ENCODE results near the gene CACNA1A.

The CACNA1A gene

GRCh38 chr19:13234518-13234917 is 271.8 kb downstream of the CACNA1A start:
- peak in 1 of 2 donors; percentile 24 for DNase-seq (ENCODE audit: low read depth in 2 of 2)

DNA sequence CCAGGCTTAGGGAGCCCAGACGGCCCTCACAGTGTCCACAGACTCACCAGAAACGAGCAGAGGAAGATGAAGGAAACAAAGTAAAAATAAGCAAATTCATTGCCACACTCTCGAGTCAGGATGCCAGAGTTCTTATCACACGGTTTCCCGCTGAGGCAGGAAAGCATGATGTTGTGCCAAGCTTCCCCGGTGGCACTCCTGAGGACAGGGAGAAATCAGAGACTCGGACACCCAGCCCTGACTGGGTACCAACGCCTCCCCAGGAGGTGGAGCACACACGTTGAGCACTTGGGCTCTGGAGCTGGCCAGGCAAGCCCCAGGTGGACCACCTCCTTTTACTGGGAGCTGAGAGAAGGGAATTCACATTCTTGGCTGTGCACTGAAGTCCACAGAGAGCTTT is 274.6 kb downstream of the CACNA1A start:
- no peak for DNase-seq (ENCODE audit: low read depth in 2 of 2)

DNA sequence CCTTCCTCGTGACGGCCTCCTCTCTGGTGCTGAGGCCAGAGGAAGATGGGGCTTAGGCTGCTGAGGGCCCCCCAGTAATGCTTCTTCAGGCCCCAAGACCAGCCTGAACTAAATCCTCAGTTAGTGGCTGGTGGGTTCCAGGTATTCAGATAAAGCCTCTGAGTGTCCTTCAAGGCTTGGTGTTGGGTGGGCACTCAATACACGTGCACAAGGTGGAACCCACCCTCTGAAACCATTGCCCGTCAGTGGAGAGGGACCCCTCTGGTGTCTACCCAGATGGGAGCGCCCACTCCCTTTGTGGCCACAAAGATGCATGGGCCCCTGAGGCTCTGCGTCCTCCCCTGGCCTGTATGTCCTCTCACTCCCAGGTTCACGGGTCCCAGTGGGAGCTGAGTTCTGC is 277.0 kb downstream of the CACNA1A start:
- no peak for DNase-seq (ENCODE audit: low read depth in 2 of 2)

DNA sequence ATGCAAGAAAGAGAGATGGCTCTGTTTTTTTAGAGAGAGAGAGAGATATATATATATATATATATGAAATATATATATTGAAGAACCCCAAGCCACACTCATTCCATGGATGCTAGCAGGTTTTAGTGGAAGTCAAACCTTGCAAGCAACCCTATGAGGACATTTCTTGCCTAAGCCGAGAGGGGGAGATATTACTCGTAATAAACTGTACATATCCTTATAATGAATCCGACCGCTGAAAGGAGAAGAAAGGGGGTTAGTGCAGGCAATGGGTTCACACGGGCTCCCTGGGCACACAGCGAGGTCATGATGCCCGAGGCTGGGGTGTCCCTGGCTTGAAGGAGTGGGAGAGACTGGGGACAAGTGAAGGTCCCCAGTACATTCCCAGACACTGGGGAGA is 277.7 kb downstream of the CACNA1A start:
- no peak for DNase-seq (ENCODE audit: low read depth in 2 of 2)

DNA sequence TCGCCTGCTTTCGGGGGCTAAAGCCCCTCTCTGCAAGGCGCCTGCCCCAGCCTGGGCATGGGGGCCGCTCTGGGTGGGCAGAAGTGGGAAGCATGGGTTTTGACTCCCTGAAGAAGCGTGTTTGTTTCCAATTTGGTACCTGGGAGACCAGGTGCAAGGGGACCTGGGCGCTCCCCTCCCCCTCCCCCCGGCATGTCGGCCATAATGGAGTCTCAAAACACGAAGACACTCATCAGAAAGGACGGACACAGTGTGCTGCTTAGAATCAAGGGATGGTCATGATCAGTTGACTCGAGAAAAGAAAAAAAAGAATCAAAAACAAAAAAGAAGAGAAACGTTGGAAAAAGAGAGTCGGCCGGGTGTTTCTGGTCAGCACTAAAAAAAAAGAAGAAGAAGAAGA is 279.3 kb downstream of the CACNA1A start:
- DNase-seq (ENCODE audit: low read depth in 2 of 2) = no peak

DNA sequence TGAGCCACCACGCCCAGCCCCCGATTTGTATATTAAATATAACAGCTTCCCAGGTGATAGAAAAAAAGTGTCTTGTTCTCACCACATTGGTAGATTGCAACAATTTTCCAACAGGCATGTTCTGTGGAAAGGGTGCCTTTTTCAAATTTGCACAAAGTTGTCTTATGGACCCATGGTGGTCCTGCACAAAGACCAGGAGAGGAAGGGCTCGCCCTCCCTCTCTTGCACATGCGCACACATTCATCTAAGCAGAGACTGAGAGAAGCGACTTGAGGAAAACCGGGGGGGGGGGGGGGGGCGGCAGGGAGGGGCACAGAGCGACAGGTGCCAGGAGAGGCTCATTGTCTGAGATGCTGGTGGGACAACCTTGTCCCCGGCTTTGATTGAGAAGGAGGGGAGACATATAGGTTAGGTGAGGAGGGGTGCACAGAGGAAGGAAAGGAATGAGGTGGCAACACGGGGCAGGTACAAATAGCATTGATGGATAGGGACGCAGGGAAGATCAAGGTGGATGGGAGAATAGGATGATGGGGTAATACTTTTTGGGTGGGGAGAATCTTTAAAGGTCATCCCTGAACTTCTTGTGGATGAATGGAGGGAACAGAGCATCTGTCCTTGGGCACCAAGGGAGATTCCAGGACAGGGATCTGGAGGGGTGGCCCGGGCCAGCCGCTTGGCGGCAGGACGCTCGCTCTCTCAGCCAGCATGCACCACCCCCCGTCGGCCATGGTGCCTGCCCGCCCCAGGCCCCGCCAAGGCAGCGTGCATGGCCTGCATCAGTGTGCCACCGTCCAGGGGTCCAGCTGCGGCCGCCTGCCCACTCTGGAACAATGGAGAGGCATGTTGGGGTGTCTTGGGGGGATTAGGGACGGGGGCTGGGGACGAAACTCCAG is 280.1 kb downstream of the CACNA1A start:
- no peak for DNase-seq (ENCODE audit: low read depth in 2 of 2)

- DNase-seq (ENCODE audit: low read depth in 2 of 2) = no peak
These were observed 281.2 kb downstream of the CACNA1A start for GRCh38 chr19:13225085-13225484.

DNA sequence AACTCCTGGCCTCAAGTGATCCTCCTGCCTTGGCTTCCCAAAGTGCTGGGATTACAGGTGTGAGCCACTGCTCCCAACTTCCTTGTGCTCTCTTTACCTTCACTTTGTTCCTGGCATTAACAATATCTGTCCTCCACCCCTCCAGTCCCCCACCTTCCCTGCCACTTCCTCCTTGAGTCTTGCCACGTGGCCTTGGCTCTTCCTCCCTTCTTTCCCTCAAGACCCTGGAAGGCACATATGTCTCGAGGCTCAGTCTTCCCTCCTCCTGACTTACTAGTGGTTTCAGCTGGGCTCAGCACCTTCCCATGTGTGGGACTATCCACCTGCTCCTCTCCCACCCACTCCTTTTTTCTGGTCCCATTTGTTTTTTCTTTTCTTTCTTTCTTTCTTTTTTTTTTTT is 285.4 kb downstream of the CACNA1A start:
- DNase-seq (ENCODE audit: low read depth in 2 of 2) = no peak

DNA sequence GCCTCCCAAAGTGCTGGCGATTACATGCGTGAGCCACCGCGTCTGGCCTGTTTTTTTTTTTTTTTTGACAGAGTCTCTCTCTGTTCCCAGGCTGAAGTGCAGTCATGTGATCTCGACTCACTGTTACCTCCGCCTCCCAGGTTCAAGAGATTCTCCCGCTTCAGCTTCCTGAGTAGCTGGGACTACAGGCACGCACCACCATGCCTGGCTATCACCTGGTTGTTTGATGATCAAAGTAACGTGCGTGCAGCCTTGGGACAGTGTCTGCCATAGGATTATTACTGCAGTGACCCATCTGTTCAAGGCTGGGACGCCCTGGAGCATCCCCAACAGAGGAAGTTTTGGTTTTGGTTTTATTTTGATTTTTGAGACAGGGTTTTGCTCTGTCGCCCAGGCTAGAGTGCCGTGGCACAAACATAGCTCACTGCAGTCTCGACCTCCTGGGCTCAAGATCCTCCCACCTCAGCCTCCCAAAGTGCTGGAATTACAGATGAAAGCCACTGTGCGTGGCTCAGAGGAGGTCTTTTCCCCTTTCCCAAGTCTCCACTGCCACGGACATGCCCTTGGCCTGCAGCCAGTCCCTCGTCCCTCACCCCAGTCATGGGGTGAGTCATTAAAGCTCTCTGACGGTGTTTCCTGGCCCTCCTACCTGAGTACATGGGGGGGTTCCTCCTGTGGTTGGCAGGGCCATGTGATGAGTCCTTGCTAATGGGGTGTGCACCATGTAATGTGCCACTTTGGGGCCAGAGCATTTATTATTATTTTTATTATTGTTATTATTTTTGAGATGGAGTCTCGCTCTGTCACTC is 290.5 kb downstream of the CACNA1A start:
- no peak for DNase-seq (ENCODE audit: low read depth in 2 of 2)

GRCh38 chr19:13214036-13214730 is 292.1 kb downstream of the CACNA1A start:
- DNase-seq (ENCODE audit: low read depth in 2 of 2) = no peak

DNA sequence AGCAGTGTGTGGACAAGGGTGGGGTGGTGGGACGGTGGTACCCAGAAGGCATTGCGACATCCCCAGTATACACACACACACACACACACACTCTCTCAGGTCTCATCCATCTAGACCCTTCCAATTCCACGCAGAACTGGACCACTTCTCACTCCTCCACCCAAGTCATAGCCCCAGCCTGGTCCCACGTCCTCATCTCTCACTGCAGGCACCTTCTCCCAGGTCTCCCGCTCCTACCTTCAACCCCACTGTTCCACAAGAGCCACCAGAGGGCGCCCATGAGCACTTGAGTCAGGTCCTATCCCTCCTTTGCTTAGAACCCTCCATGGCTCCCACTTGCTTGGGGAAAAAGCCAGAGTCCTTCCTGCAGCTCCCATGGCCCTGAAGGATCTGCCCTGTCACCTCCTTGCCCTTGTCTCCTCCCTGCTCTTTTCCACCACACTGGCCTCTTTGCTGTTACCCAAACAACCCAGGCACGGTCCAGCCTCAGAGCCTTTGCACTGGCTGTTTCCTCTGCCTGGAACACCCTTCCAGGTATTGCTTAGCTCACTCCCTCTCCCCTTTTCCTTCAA is 293.4 kb downstream of the CACNA1A start:
- DNase-seq (ENCODE audit: low read depth in 2 of 2) = peak; percentile 37 to 63

DNA sequence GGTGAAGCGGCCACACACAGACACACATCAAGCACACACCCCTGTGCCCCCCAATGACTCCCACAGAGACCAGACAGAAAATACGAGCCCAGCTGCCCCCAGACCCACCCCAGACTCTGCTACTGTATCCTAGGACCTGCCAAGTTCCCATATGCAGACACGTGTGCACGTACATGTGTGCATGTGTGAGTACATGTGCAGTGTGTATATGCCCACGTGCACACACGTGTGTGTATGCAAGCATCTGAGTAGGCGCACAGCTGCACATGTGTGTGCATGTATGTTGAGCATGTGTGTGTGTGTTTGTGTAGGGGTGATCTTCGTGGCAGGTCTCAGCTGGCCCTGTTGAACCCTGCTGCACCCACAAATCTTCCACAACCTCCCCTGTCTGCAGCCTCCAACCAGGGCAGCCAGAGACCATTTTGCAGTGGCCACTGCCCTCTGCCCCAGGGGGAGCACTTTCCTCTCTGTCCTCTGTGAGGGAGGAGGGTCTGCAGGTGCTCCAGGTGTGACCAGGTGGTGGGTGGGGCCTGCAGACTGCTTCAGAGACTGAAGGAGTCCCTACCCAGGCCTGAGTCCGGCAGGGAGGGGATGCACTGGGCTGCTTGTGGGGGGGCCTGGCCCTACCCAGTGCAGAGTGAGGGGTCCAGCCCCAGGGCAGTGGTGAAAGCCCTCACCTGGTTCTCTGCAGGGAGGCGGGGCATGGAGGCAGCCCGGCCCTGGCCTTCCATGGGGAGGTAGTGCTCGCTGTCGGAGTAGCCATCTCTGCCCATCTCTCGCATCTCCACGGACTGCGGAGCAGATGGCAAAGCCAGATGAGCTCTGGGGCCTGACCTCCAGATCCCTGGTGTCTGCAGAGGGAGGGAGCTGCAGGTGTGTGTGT is 294.6 kb downstream of the CACNA1A start:
- DNase-seq (ENCODE audit: low read depth in 2 of 2) = no peak

DNA sequence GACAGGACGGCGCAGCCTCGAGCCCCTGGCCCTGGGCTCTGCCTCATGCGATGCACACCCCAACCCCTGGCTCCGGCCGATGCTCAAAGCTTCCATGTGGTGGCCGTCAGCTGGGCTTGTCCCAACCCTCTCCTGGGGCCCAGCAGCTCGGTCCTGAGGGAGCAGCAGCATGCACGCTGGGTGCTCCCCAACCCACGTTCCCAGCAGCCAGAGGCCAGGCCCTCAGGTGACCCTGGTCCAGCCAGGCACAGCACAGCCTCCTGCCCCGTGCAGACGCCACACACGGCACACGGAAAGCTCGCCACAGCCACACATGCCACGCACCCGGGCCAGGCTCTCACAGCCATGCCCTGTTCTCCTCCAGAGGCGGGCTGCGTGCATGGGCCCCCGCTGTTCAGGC is 295.3 kb downstream of the CACNA1A start:
- DNase-seq (ENCODE audit: low read depth in 2 of 2) = no peak

DNA sequence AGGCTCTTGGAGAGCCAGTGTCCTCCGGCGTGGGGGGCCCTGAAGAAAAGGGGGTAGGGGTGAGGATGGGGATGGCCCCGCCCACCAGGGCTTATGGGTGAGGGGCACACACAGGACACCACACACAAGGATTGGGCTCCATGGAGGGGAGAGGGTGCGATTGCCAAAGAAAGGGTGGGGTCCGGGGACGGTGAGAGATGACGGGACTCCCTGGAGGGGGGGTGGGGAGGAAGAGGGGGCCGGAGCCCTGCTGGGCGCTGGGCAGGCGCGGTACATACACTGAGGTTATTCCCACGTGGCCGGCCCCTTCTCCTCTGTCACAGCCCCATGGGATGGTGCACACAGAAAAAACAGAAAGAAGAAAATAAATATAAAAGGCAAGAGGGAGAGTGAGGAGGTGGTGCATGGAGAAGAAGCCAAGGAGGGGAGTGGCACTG is 295.9 kb downstream of the CACNA1A start:
- DNase-seq (ENCODE audit: low read depth in 2 of 2) = no peak

DNA sequence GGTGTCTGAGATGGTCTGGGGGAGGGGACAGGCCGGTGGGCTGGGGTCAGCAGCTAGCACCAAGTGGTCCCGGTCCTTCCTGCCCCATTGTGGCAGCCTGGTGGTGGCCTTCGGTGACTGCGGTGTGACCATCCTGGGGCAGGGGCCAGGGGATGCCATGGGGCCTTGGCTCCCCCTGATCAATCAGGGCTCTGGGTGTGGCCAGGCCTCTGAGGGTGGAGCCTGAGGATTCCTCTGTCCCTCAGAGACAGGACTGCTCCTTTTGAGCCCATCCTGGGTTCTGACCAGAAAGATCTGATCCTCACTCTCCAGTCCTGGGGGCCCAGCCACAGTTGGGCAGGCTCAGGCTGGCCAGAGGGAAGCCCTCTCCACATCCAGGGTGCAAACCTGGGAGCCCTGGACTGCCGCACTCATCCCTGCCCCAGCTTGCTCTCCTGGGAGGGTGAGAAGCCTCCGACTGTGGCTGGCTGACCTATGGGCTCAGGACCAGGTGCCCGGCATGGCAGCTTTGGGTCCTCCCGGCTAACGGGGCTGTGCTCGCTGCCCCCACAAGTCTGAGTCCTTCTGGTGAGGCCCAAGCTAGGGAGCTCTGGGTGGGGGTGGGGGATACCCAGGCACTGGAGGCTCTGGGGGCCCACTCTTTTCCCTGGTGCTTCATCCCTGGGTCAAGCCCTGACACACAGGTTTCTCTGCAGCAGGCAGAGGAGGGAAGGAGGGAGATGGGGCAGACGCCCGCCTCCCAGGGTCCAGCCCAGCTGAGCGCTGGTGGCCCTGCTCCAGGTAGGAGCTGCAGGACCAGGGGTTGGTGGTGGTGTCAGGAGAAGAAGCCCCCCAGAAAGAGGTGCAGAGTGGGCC is 296.6 kb downstream of the CACNA1A start:
- DNase-seq (ENCODE audit: low read depth in 2 of 2) = no peak

GRCh38 chr19:13208672-13209483 is 297.4 kb downstream of the CACNA1A start:
- DNase-seq (ENCODE audit: low read depth in 2 of 2) = no peak

- peak in 1 of 2 donors; percentile 50 for DNase-seq (ENCODE audit: low read depth in 2 of 2)
These were observed 298.2 kb downstream of the CACNA1A start for GRCh38 chr19:13207846-13208671.

GRCh38 chr19:13207237-13207845 is 298.9 kb downstream of the CACNA1A start:
- DNase-seq (ENCODE audit: low read depth in 2 of 2) = no peak

All from stimulated activated CD8-positive, alpha-beta memory T cell treated with anti-CD3 and anti-CD28 coated beads, Interleukin-15, amount 100 ng/mL, for 4 hours (primary cell).